ENCODE measurements around the gene CCDC60. TPM values are rescaled to one million over a fixed set of nuclear protein-coding genes. Genes with fewer than 3 reads are reported as not detected.

CCDC60 gene, protein sequence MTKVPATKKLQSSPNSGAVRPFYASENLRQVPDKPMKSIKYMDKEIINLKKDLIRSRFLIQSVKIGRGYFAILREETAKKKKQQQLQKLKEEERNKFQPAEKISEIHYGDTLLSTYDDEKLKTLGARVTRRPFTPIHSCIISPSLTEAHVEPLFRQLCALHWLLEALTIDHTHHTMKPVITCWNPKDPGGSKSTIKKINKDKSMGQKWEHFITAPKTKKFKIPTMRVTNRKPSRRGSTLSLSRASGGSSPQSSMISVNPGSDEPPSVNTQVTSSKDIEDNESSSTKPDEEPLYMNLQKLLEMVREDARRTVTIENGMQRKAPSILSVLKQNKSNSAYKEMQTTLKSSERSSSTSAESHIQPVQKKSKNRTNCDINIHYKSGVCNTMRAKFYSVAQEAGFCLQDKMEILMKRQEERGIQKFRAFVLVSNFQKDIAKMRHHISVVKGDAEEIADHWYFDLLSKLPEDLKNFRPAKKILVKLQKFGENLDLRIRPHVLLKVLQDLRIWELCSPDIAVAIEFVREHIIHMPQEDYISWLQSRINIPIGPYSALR
- total RNA-seq = not detected

DNA sequence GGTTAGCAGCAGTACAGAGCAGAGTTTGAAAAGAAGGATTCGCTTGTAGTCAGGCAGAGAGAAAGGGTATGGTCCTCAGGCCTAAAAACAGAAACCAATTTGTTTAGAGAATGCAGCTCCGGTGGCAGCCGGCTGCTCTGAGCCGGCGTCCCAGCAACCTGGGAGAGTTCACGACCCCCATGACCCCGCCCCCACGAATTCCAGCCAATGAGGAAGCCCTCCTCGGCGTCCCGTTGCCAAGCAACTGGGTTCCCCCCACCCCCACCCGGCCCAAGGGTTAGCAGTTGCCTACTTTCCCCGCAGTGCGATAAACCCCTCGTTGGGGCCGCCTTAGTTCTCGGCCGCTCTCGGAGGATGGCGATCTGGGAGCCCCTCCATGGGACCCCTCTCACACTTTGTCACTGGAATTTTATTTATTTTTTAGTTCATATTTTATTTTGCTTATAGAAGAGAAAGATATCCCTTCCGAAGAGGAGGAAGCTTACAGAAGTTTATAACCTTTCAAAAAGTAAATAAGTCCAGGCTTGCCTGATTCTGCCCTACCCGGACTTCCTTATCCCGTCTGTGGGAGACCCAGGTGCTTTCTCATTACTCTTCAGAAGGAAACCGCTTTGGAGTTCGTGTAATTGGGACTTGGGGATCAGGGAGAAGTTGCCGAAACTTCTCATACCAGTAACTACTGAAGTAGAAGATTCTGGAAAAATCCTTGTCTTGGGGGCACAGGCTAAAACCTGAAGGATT, at the start of gene CCDC60:
Gene CCDC60 (plus strand): TSS at position 300 of the 741 bp plus-strand sequence. CDS start 448 bp downstream, outside the sequence.

Other genes starting within 250 kb of the CCDC60 start
- gene HSPB8, start 155.8 kb upstream of the CCDC60 start, total RNA-seq = not detected

Measured in activated naive CD4-positive, alpha-beta T cell treated with anti-CD3 and anti-CD28 coated beads, Interleukin-2, amount 10 ng/mL, durations not matched to agents 5 hours and 36 hours (primary cell).